ENCODE results near the gene MT1B.
"Not testable (repeated sequence)": the region's sequence is repeated elsewhere in the genome, so short reads cannot be mapped to it uniquely, and the experiment has no call there.

The MT1B gene

DNA sequence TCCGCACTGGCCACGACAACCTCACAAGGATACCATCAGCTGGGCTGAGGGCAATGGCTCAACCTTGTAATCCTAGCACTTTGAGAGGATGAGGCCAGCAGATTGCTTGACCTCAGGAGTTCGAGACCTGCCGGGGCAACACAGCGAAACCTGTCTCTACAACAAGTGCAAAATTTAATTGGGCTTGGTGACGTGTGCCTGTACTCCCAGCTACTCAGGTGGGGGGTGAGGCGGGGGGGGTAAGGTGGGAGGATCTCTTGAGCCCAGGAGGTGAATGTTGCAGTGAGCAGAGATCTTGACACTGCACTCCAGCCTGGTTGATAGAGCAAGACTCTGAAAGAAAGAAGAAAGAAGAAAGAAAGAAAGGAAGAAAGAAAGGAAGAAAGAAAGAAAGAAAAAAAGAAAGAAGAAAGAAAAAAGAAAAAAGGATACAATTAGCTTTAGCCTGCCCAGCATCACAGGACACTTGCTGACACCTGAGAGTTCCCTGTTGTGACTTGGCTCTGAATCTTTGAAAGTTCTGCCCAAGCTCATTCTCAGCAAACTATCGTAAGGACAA, 31.3 kb upstream of the MT1B start:
- DNase-seq (ENCODE audit: low read depth in 2 of 2): no peak

- DNase-seq (ENCODE audit: low read depth in 2 of 2): not testable (repeated sequence)
Measured at GRCh38 chr16:56621665-56622445, 29.8 kb upstream of the MT1B start.

GRCh38 chr16:56623184-56623583, 28.5 kb upstream of the MT1B start:
- not testable (repeated sequence) for DNase-seq (ENCODE audit: low read depth in 2 of 2)

DNA sequence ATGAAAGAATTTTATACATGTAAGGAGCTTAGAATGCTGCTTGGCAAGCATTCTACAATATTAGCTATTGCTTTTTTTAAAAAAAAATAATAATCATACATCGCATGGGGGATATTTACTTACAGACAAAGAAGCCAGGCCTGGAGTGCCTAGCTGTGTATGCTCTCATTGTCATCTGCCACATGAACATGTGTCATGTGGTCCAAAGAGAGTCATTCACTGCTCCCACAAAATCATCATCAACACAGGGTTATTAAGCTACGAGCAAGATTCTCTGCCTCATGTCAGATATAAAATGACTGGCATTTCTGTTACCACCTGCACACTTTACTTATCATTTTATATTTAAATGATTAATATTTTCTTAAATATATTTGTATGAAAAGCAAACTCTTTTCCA, 28.0 kb upstream of the MT1B start:
- DNase-seq (ENCODE audit: low read depth in 2 of 2): no peak

DNA sequence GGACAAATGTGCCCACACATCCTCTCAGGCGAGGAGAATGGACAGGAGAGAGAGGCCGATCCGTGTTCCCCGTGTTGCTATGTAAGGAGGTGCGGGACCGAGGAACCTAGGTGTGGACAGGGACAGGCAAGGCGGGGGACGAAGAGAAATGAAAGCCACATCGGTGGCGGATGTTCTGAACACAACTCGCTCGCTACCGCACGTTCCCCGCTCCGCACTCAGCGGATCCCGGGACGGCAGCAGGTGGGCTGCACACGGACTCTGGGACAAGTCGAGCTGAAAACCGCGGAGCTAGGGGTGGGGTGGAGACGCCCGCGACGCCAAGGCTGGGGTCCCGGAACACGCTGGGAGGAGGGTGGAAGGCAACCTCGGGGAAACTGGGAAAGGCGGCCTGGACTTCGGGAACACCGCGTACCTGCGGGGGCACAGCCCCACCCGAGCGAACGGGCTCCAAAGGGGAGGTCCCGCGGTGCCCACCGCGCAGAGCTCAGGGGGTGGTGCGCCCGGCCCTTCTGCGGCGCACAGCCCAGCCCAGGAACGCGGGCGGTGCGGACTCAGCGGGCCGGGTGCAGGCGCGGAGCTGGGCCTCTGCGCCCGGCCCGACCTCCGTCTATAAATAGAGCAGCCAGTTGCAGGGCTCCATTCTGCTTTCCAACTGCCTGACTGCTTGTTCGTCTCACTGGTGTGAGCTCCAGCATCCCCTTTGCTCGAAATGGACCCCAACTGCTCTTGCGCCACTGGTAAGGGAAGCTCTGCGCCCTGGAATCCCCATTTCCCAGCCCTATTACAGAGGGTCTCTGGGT, 26.3 kb upstream of the MT1B start, which contains the start of gene MT1E:
TSS of gene MT1E (plus strand) at position 642 of the 803 bp plus-strand sequence. CDS start at position 713, 71 bp downstream.
- no peak for DNase-seq (ENCODE audit: low read depth in 2 of 2)

DNA sequence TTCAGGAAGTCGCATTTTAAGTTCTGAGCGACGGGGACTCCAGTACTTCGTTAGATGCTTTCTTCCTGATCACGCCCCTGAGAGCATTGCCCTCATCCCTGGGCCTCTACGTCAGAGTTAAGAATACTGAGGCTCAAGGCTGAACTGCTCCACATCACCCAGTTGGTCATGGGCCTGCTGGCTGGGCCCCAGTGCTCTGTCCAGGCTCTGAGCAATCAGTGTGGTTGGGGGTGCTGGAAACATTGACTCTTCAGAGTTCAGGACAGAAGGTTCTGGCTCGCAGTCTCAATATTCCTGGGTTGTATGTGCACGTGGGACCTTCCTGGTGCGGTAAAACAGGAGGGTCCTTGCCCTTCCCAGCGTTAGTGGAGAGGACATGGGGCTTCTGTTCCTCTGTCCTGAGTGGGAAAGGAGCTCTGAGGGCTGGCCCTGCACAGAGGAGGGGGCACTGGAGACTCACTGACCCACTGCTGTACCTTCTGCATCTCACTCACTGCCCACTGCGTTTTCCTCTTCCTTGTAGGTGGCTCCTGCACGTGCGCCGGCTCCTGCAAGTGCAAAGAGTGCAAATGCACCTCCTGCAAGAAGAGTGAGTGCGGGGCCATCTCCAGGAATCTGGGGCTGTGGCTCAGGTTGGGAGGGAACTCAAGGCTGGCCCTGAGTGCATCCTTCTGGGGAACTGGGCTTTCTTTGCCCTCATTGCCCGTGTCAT, 25.6 kb upstream of the MT1B start:
- no peak for DNase-seq (ENCODE audit: low read depth in 2 of 2)

DNA sequence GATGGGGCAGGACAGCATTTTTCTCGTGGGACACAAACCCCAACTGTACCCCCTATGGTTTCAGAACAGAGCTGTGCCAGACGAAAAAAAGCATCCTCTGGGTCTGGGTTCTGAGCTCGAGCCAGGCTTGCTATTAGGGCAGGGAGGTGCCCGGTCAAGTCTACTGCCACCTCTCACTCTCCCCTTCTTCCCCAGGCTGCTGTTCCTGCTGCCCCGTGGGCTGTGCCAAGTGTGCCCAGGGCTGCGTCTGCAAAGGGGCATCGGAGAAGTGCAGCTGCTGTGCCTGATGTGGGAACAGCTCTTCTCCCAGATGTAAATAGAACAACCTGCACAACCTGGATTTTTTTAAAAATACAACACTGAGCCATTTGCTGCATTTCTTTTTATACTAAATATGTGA, 25.0 kb upstream of the MT1B start:
- no peak for DNase-seq (ENCODE audit: low read depth in 2 of 2)

GRCh38 chr16:56628486-56629350, 23.0 kb upstream of the MT1B start:
- no peak for DNase-seq (ENCODE audit: low read depth in 2 of 2)

DNA sequence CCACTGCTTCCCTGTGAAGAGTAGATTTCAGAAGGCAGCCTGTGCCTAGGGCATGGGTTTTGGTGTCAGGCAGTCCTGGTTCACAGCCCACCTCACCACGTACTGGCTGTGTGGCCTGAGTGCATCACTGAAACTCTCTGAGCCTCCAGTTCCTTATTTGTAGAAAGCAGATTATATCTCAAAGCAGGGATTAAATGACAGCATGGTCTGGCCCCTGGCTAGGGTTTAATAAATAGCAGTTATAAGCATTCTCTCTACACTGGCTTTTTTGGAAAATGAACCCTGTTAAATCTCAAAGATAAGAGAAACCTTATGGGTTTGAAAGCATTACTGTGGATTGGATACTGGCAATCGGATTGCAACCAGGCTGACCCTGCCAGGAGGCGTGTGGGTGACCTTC, 22.2 kb upstream of the MT1B start:
- DNase-seq (ENCODE audit: low read depth in 2 of 2): no peak

- no peak for DNase-seq (ENCODE audit: low read depth in 2 of 2)
Measured at GRCh38 chr16:56630134-56630533, 21.6 kb upstream of the MT1B start.

- no peak for DNase-seq (ENCODE audit: low read depth in 2 of 2)
Measured at GRCh38 chr16:56631197-56631596, 20.5 kb upstream of the MT1B start.

DNA sequence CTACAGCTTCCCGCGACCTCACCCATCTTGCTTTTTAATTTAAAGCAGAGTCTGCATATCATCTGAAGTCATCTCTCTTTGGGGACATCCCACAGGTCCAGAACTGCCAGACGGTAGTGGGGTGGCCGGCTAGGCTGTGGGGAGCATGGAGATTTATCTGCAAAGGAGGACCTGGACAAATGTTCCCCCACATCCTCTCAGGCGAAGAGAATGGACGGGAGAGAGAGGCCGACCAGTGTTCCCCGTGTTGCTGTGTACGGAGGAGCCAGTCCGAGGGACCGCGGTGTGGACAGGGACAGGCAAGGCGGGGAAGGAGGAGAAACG, 19.9 kb upstream of the MT1B start:
- no peak for DNase-seq (ENCODE audit: low read depth in 2 of 2)

DNA sequence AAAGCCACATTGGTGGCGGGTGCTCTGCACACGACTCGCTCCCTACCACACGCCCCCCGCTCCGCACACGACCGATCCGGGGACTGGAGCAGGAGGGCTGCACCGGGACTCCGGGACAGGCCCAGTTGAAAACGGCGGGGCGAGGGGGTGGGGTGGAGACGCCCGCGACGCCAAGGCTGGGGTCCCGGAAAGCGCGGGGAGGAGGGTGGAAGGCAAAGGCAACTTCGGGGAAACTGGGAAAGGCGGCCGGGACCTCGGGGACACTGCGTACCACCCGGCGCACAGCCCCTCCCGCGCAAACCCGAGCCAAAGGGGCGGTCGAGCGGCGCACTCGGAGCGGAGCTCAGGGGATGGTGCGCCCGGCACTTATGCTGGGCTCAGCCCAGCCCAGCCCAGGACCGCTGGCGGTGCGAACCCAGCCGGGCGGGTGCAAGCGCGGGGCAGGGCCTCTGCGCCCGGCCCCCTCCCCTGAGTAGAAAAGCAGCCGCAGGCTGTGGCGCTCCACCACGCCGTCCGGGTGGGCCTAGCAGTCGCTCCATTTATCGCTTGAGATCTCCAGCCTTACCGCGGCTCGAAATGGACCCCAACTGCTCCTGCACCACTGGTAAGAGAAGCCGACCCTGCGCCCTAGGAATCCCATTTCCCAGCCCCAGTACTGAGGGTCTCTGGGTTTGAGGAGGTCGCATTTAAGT, 19.4 kb upstream of the MT1B start, which contains the start of gene MT1M:
TSS of gene MT1M (plus strand) at position 504 of the 692 bp plus-strand sequence. CDS start at position 577, 73 bp downstream.
- DNase-seq (ENCODE audit: low read depth in 2 of 2): no peak

- DNase-seq (ENCODE audit: low read depth in 2 of 2): no peak
Measured at GRCh38 chr16:56632848-56633365, 18.8 kb upstream of the MT1B start.

GRCh38 chr16:56633535-56633934, 18.2 kb upstream of the MT1B start:
- no peak for DNase-seq (ENCODE audit: low read depth in 2 of 2)

DNA sequence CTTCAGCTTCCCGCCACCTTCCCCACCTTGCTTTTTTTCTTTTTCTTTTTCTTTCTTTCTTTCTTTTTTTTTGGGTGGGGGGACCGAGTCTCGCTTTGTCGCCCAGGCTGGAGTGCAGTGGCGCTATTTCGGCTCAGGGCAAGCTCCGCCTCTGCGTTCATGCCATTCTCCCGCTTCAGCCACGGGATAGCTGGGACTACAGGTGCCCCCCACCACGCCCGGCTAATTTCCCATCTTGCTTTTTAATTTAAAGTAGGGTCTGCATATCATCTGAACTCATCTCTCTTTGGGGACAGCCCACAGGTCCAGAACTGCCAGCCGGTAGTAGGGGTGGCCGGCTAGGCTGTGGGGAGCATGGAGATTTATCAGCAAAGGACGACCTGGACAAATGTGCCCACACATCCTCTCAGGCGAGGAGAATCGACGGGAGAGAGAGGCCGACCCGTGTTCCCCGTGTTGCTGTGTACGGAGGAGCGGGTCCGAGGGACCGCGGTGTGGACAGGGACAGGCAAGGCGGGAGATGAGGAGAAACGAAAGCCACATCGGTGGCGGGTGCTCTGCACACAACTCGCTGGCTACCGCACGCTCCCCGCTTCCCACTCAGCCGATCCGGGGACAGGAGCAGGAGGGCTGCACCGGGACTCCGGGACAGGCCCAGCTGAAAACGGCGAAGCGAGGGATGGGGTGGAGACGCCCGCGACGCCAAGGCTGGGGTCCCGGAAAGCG, 16.8 kb upstream of the MT1B start:
- no peak for DNase-seq (ENCODE audit: low read depth in 2 of 2)

DNA sequence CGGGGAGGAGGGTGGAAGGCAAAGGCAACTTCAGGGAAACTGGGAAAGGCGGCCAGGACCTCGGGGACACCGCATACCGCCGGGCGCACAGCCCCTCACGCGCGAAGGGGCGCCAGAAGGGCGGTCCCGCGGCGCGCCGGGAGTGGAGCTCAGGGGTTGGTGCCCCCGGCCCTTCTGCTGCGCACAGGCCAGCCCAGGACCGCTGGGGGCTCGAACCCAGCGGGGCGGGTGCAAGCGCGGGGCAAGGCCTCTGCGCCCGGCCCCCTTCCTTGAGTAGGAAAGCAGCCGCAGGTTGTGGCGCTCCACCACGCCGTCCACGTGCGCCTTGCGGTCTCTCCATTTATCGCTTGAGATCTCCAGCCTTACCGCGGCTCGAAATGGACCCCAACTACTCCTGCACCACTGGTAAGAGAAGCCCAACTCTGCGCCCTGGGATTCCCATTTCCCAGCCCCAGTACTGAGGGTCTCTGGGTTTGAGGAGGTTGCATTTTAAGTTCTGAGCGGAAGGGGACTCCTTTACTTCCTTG, 16.2 kb upstream of the MT1B start:
- DNase-seq (ENCODE audit: low read depth in 2 of 2): no peak

- DNase-seq (ENCODE audit: low read depth in 2 of 2): no peak
Measured at GRCh38 chr16:56636616-56637413, 14.9 kb upstream of the MT1B start.

Data from stimulated activated CD8-positive, alpha-beta memory T cell treated with anti-CD3 and anti-CD28 coated beads, Interleukin-2, amount 100 ng/mL, for 1 hour (primary cell).